Esophagus squamous epithelium (tissue), 4 donors: Measurements from ENCODE around the gene CELA3B.
A peak's percentile ranks its signal among the peaks of the same experiment; 100 is the strongest.

ENCODE experiments used
- CTCF ChIP-seq, 6 experiments: fragments of 450-650 bp in 4 of 6; fragments of 200-600 bp in 2 of 6; sonication (generic) in 2 of 6; IDR thresholded peaks; one replicate each; pipeline ENCODE4 v1.5.1; 2016 to 2019; ENCODE audit warnings: antibody characterized with exemption in 6 of 6, mild to moderate bottlenecking in 4 of 6, moderate library complexity in 4 of 6
- POLR2A ChIP-seq, 4 donors: fragments of 450-650 bp; IDR thresholded peaks; one replicate each; pipeline ENCODE4 v1.6.1; 2017; ENCODE audit warnings: antibody characterized with exemption in 4 of 4, mild to moderate bottlenecking in 4 of 4, moderate library complexity in 3 of 4

- peak in 1 of 6 experiments; percentile 18 for TF ChIP-seq CTCF (IDR thresholded peaks at IDR 0.05)
- TF ChIP-seq POLR2A (IDR thresholded peaks at IDR 0.05): no peak
Observed at GRCh38 chr1:22024485-22025367, 47.9 kb downstream of the CELA3B start.
